ENCODE results near the gene UBL4B. TPM values are rescaled to one million over a fixed set of nuclear protein-coding genes. Genes with fewer than 3 reads are reported as not detected.

UBL4B gene
- total RNA-seq, 1 donor from 2014 or later, result 0.20 TPM

DNA sequence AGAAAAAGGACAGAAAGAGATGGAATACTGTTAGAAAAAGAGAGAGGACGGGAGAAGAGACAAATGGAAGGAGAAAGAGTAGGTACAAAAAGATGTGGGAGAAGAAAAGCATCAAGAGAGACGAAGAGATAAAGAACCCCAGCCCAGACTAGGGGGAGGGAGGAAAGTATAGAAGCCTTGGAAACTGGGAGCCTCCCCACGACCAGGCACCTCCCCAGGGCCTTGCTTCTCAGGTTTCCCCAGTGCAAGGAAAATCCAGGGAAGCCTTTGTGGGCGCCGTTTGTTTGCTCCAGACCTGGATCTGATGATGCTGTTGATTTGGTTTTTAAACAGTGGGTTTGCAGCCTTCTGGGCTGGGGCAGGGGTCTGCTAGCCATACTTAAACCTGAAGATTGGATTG, 26.6 kb upstream of the UBL4B start:
- no peak for DNase-seq

DNA sequence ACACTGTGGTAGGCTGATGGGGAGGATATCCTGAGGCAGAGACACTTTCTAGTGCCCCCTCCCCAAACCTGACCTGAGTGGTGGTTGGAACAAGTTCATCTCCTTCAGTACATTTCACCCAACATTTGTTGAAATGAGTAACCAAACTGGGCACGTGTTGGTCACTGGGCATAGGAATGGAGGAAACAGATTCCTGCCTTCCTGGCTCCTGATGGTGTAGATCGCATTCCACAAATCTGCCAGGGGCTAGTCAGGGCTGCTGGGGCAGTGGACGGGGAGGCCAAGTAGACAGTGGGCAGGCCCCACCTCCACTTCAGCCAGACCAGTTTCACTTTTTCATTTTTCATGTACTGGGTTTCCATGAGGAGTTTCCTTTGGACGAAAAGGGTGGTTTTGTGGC, 25.3 kb upstream of the UBL4B start:
- no peak for DNase-seq

DNA sequence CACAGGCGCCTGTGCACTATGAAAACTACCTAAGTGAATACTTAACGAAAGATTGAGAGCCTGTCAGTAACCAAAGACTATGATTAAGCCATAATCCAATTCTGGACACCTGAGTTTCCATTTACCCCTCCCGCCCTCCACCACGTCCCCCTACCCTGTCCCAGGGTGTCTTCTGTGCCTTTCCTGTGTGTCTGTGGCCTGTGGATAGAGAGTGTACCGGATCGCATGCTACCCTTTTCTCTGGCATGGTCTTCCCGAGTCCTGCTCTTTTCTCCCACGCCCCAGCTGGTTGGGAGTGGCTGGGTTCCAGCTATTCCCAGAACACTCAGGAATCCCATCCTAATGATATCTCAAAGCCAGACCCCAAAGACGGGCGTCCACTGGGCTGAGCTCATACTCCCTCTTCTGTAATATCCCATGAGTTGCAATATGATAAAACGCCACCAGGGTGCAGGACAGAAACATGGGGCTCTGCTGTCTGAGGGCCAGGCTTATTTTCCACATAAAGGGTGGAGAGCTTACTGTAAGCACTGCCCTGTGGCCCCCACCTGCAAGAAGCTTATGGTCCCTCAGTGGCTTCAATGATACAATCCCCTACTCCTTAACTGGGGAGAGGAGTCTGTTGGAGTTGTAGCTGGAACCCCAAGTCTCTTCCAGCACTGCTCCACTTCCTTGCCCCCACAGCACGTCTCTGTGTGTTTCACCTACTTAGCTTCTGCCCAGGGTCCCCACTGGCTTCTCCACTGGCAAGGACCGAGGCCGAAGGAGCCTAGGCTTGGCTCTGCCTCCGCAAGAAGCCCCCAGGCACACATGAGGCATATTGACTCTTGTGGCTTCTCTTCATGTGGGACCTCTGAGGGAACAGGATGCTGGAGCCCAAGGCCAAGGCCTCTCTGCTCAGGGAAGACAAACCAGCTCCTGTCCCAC, 24.2 kb upstream of the UBL4B start:
- no peak for DNase-seq

DNA sequence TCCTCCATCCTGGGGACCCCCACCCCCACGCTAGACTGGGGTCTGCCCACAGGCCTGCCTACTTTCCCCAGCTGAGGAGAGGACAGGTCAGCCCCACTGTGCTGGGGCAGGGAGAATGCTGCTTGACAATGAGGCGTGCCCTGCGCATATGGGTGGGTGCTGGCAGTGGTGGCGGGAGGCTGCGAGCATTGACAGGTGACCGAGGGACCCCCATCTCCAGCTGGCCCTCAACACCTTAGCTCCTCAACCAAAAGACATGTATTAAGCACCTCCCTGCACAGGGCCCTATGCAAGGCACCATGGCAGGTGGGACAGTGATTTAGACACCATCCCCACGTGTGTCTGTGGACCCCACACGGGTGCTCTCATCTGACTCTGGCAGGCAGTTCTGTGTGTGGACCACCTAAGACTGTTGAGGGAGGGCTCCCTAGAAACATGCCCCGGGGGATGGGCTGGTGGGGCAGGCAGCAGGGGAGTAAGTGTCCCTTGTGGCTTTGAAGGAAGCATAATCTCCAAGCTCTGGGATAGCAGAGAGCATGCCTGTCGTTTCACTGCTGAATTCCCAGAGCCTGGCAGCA, 23.4 kb upstream of the UBL4B start:
- DNase-seq, result no peak

DNA sequence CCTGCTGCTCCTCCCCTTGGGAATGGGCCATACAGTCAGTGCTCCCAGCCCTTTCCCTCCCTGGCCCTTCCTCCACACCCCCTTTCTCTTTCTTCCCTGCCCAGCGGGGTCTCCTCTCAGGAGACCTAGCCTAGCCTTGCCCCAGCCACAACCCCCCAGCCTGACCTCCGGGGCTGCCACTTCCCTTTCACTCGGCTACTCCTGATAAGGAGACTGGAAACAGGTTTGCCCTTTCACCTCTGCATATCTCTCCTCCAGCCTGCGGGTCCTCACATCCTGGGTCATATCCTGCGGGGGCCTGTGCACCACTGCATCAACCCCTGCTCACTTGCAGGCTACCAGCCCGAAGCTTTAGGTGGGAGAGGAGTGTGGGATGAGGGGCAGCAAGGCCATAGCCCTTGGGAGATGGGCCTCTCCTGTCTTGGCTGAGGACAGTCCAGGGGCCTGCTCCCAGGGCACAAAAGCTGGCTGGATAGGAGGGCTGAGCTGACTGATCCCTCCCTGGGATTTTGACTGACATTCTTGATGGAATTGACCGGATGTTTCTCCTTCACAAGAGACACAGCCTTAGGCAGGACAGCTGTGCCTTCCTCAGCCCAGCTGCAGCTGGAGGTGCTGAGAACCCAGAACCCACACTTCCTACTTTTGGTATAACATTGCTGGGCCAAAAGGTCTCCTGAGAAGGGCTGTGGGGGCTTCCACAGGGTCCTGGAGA, 22.5 kb upstream of the UBL4B start:
- DNase-seq, result no peak

DNA sequence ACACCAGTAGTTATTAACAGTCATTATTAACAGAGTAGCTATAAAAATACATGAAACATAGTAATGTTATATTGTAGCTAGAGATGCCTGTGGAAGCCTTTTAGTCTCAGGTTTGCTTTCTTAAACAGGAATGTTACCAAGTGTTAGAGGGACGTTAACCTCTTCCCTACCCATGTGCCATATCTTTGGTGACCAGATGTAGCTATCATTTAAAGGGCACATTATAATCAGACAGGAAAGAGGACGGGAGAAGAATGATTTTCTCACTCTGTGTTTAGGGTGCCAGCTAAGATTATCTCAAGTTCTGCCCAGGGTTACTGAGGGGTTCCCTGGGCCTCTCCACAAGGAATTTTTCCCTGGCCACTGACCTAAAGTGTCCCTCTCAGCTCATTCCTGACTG, 20.9 kb upstream of the UBL4B start:
- DNase-seq, result no peak

DNA sequence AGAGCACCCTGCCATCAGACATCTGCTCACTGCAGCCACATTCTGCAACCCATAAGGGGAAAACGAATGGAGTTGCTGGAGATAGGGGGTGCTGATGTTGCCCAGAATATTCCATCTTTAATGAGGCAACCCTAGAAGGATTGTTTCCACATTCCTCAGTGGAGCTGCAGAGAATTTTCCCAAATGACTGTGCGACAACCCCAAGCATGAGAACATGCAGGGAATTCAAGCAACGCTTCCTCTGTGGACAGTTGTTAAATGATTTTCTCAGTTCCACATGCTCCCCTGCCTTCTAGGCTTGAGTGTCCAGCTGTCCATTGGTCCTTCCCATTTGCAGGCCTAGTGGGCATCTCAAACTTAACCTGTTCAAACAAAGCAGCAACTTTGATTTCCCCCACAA, 20.5 kb upstream of the UBL4B start:
- no peak for DNase-seq

DNA sequence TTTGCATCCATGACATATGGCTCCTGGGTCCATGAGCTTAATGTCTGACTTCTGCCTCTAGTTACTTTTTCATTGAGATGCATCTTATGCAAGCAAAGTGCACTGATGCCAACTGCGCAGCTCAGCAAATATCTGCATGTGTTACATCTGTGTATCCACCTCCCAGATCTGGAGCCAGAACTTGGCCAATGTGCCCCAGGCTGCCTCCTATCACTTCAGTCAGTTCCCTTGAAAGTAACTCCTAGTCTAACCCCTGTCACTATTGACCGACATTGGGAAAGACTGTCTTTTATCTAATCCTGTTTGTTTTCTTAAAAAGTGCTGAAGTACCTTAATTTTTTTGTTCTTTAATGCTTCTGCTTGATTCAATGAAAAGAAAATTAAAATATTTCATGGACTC, 19.3 kb upstream of the UBL4B start:
- no peak for DNase-seq

DNA sequence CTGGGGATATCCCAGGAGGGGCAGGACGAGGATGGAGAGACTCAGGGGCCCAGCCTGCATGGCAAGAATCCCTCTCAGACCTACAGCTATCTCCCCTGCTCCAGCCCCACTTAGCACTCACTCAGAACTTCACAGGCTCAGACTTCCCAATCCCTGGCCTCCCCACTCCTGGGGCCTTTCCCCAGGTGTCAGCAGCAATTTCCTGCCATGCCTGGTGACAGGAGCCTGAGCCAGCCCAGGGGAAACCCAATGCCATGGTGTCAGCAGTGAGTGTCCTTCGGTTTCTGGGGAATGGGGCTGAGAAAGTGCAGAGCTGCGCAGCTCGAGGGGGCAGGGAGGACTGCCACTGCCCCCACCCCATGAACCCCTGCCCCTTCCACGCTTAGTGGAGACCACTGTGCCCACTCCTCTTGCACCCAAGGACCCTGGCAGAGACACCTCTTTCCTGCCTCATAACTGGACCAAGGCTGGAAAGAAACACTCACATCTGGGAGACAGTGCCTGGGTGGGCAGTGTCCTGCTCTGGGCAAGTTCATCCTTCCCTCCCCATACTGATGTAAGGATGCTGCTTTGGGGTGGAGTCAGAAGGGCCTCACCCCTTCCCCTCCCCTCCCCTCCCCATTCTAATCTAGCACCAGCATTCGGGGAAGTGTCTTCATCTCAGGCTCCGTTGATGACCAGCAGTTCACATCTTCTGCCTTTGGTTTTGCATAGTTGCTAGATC, 17.1 kb upstream of the UBL4B start:
- DNase-seq, result no peak

DNA sequence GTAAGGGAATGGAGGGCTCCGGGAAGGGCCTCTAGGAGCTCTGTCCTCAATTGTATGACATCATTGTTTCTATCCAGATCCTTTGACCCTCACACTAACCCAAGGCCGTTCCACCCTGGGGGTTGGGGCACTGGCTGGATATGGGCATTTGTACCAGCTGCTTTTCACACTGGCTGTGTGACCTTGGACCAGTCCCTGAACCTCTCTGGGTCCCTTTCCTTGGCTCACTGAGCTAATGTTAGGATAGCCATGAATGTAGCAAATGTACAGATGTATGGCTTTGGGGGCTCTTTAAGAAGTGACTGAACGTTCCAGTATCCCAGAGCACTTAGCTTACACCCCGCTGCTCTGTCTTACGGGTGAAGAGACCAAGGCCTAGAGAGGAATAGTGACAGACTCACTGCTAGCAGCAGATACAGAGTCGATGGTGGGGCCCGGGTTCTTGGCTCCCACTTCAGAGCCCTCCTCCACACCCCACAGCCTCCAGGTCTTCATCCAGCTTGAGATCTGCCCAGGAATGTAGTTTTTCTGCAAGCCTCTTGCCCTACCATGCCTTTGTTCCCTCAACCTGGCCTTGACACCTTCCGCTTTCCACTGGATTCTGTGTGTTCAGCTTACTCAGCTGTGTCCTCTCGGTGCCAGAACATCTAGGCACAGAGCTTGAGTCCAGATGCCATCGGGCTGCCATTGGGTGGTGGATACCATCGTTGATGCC, 14.6 kb upstream of the UBL4B start:
- DNase-seq, result no peak

DNA sequence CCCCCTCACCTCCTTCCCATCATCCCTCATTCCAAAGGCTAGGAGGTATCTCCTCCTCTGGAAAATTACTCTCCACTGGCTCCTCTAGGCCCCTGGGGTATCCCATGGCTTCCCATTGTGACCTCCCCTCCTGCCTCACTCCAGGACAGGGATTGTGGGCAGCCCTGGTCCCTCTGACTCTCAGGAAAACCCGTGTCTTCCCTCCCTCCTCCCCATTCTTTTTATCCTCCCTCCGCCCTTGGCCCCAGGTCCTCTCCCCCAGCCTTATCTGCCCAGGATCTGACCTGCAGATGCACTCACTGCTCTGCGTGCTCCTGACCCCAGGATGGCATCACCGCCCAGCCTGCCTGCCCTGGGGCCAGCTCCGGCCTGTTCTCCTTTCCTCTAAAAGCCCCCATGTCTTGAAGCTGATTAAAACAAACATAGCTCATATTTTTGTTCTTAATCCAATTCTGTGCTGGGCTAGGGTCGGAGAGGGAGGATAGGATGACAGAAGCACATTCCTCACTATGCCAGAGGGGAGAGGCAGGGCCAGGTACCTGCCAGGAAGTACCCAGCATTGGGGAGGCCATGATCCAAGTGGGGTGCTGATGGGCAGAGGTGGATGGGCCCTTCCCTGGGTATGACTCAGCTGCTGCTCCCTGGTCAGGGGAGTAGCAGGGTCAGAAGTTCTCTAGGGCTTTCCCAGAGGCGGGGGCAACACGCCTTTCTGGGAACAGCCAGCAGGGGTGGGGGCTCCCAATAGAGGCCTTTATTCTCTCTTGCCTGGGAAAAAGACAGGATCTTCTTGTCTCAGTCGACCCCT, 13.8 kb upstream of the UBL4B start:
- DNase-seq, result no peak

DNA sequence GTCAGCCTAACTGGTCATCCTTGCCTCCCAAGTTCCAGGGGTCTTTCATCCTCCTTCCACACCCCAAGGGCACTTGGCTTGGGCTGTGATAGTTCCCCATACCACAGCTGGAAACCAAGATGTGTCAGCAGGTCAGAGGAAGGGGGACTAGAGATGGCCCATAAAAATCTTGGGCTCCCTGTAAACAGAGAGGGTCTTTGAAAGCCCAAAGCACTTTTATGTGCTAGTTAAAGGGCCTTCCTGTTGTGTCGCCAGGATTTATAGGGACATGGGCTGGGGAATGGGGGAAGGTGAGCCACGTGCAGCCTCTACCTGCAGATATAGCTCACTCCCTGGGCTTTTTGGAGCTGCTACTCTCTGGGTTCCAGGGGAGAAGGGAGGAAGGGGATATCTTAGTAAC, 11.9 kb upstream of the UBL4B start:
- DNase-seq, result no peak

DNA sequence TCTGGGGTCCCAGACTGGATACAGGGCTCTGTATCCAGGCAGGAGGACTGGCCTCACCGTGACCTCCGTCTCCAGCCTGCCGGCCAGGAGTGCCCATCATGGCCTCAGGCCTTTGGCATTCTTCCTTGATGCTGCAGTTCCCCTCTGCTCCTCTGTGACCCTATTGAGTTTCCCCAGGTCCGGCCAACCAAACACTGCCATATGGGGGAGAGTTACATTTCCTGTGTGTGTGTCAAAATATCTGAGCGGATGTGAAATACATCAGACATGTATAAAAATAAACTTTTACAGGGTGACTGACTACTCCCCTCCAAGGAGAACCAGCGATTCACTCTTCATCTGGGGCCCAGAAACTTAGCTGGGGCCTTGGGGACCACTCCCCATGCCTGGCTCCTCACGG, 10.2 kb upstream of the UBL4B start:
- no peak for DNase-seq

DNA sequence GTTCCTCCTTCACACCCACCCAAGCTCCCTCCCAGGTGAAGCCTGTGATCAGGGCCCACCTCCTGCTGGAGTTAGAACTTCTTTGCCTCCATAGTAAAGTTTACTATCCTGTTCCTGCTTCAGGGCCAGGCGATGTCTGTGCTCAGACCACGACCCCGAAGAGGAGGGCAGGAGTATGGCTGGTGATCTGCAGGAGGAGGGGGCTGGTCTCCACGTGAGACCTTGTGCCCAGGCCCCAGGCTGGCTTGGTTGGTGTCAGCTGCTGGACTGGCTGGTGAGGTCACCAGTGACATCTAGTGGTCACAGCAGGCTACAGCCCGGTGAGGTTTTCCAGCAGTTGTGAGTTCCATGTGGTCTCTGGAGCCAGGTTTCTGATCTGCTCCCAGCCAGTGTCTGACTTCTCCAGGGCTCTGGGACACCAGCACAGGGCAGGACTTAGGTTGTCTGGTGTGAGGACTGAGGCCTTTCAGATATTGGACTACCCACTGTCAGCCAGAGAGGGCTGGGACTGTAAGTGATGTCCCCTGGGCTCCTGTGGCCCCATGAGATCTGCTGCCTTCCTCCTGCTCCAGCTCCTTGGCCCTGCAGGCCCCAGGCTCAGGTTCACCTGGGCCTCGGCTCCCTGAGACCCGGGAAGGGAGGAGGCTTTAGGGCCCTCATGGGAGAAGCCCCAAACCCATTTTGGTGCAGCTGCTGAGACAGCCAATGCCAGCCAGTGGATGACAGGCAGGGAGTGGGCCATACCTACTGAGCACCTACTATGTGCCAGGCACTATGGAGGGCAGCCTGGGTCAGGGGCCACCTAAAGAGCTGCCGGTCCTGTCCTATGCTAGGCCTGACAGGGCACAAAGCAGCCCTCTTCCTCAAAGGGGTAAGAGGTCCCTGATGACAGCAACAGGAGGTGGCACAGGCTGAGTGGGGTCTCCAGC, 6.0 kb upstream of the UBL4B start:
- peak; percentile 19 for DNase-seq

DNA sequence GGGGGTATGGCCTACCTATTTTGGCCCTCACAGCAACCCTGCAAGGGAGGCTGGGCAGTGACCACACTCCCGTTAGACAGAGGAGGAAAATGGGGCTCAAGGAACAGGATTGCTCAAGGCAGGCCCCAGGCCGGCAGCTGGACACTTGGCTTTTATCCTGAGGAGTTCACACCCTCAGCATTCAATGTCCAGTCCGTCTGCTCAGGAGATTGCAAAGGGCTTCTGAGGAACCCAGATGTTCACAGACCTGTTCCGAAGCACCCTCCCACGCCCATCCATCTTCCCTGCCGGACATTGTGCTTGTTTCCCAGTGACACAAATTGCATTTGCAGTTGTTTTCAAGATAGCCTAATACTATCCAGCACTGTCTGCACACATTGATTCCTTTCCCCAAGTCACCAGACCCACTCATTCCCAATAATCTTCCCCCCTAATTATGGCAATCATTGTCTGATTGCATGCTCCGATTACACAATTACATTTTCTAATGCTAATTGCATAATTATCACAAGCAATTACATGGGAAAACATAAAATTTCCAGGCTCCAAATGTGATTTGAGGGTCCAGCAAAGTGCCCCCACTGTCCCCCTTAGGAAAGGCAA, 4.3 kb upstream of the UBL4B start:
- no peak for DNase-seq

DNA sequence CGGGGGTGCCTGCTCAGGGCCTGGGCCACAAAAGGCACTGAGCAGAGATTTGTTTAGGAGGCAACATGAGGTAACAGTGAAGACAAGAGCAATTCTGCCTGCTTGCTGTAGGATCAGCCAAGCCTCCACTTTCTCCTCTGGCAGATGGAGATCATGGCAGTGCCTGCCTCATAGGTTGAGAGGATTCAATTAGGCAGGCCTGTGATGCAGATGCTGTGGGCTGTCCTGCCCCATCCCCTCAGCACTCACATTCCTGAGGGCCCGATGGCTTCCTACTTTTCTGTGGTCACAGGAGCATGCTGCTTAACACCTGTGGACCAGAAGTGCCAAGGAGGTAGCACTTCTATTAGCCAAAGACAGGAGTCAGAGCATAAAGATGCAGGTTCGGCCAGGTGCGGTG, 1.2 kb upstream of the UBL4B start:
- no peak for DNase-seq

DNA sequence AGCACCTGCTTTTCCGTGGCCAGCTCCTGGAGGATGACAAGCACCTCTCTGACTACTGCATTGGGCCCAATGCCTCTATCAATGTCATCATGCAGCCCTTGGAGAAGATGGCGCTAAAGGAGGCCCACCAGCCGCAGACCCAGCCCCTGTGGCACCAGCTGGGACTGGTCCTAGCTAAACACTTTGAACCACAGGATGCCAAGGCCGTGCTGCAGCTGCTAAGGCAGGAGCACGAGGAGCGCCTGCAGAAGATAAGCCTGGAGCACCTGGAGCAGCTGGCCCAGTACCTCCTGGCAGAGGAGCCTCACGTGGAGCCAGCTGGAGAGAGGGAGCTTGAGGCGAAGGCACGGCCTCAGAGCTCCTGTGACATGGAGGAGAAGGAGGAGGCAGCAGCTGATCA, 413 bp downstream of the UBL4B start:
- no peak for DNase-seq

DNA sequence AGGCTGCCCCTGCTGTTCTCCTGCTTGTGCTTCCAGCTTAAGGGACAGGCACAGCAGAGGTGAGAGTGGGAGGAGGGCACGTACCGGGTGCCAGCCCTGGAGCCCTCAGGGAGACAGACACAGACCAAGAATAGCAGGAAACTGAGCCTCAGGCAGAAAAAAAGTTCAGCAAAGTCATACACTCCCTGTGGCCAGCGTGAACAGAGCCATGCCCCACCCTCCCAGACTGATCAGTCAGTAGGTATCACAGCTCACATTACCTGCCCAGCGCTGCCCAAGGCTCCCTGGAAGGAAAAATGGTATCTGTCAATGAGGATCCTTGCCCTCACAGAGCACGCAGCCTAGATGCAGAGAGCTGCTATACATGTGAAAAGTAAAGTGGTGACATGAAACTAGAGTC, 1.3 kb downstream of the UBL4B start:
- no peak for DNase-seq

DNA sequence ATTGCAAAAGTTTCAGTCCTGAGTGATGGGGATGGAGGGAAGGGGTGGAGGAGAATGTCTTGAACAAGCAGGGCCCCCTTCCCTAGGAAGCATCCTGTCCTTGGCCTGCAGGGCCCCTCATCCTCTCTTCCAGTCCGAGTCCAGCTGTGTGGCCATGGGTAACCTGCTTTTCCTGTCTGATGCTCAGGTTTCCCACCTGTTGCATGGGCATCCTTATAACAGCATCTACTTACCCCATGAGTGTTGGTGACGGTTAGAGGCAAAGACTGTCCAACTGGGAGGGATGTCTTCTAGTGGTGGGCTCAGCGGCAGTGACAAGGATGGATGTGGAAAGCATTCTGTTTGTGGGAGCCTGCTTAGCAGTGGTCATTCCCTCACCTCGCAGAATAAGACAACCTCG, 1.9 kb downstream of the UBL4B start:
- no peak for DNase-seq

DNA sequence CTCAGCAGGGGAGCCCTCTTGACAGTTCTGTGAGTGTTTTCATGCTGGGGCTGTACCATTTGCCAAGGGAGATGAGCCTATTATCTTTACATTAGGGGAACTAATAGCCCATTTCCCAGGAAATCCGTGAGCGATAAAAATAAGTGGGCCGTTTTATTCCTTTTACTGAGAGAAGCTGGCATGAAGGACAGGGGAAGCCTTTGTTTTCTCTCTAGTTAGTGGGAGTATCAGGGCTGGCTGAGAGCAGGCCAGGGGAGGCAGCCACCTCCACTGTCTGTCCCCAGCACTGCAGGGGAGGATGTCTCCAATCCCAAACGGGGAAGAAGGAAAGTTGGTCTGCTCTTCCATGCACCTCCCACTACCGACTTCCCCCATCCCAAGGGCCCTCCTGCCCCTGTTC, 2.5 kb downstream of the UBL4B start:
- DNase-seq, result no peak

Measured in skin of body (tissue), 2 donors.